LNCaP clone FGC (cell line): ENCODE results near the gene CYP2U1.

Experiments
- DNase-seq: peaks from one replicate; pipeline ENCODE4 v3.0.0-alpha.2; 2011; ENCODE audit warnings: low read depth
- H3K4me3 ChIP-seq: 2 replicates; pipeline ENCODE4 v1.5.1; 2011; ENCODE audit warnings: mild to moderate bottlenecking, low read depth, low read length, control low read depth
- CTCF ChIP-seq: IDR thresholded peaks from 2 replicates; pipeline ENCODE4 v1.5.1; 2012; ENCODE audit warnings: mild to moderate bottlenecking; ENCODE audit not compliant: control insufficient read depth, insufficient read depth; ENCODE audit errors: extremely low read depth

The CYP2U1 gene

GRCh38 chr4:107894138-107894603, 37.2 kb upstream of the CYP2U1 start:
- no peak overlapping the region for H3K4me3 ChIP-seq
- DNase-seq = no peak
- no peak for TF ChIP-seq CTCF

GRCh38 chr4:107896158-107896645, 35.1 kb upstream of the CYP2U1 start:
- TF ChIP-seq CTCF = no peak
- no peak for DNase-seq
- no peak overlapping the region for H3K4me3 ChIP-seq

- DNase-seq = no peak
- no peak for TF ChIP-seq CTCF
- H3K4me3 ChIP-seq = no peak overlapping the region
Measured at GRCh38 chr4:107896646-107897045, 34.7 kb upstream of the CYP2U1 start.

- no peak for DNase-seq
- H3K4me3 ChIP-seq = no peak overlapping the region
- TF ChIP-seq CTCF = no peak
Measured at GRCh38 chr4:107897823-107898222, 33.5 kb upstream of the CYP2U1 start.

GRCh38 chr4:107900067-107900466, 31.3 kb upstream of the CYP2U1 start:
- no peak overlapping the region for H3K4me3 ChIP-seq
- TF ChIP-seq CTCF = no peak
- no peak for DNase-seq

- no peak overlapping the region for H3K4me3 ChIP-seq
- DNase-seq = no peak
- no peak for TF ChIP-seq CTCF
Measured at GRCh38 chr4:107900508-107900907, 30.8 kb upstream of the CYP2U1 start.

- no peak overlapping the region for H3K4me3 ChIP-seq
- no peak for TF ChIP-seq CTCF
- no peak for DNase-seq
Measured at GRCh38 chr4:107901213-107901934, 30.0 kb upstream of the CYP2U1 start.
